Measurements from ENCODE around the gene NBAS. TPM values are rescaled to one million over a fixed set of nuclear protein-coding genes. Genes with fewer than 3 reads are reported as not detected.

NBAS gene
- total RNA-seq, 1 experiment from 2014 or later, result 32.5 TPM

DNA sequence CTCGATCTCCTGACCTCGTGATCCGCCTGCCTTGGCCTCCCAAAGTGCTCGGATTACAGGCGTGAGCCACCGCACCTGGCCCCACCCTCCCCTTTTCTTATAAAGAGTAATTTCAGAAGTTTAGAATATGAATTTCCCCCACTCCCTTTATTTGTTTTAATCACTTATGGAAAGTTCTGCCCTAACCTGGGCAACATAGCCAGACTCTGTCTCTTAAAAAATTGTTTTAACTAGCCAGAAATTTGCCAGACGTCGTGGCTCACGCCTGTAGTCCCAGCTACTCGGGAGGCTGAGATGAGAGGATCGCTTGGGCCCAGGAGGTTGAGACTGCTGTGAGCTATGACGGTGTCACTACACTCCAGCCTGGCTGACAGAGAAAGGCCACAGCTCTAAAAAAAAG is 7.7 kb upstream of the NBAS start:
- Histone ChIP-seq H3K9ac (ENCODE audit: extremely low read depth, insufficient read length, low read length) (no peak overlapping the region), H4K91ac (ENCODE audit: insufficient read length, low read depth, low read length) (no peak overlapping the region), H2AK5ac (ENCODE audit: insufficient read length, low read length) (no peak overlapping the region), H2BK20ac (ENCODE audit: low read depth, low read length, poor library complexity, severe bottlenecking) (no peak overlapping the region), H4K8ac (replicated peaks; ENCODE audit: insufficient read length, low read depth, low read length) (no peak overlapping the region), H4K20me1 (ENCODE audit: control insufficient read depth, insufficient read depth, insufficient read length) (no peaks in the 10 kb centered on the region), H3K4me1 (ENCODE audit: insufficient read depth, low read length) (no peaks in the 10 kb centered on the region), H3K4me2 (ENCODE audit: insufficient read depth, insufficient read length, low read length) (no peak overlapping the region), H3K27me3 (ENCODE audit: insufficient read depth, low read length) (no peaks in the 10 kb centered on the region), H2BK120ac (ENCODE audit: low read depth, low read length, poor library complexity, severe bottlenecking) (no peak overlapping the region), H3K23me2 (ENCODE audit: insufficient read length, low read depth, low read length, poor library complexity, severe bottlenecking) (no peaks in the 10 kb centered on the region), H4K5ac (ENCODE audit: insufficient read length, low read depth, low read length) (no peak overlapping the region), H3K4ac (ENCODE audit: low read depth, low read length) (no peak overlapping the region), H3K27ac (ENCODE audit: insufficient read length, low read depth, low read length) (no peak overlapping the region), H3K56ac (ENCODE audit: insufficient read length, low read depth, low read length) (no peak overlapping the region), H3K18ac (ENCODE audit: insufficient read length, low read depth, low read length) (no peak overlapping the region), H3K9me3 (ENCODE audit: control insufficient read depth, low read depth, low read length) (no peaks in the 10 kb centered on the region), H3K23ac (ENCODE audit: insufficient read length, low read depth, low read length) (no peak overlapping the region), H3T11ph (ENCODE audit: low read length) (no peak overlapping the region), H2BK12ac (ENCODE audit: insufficient read length, low read depth, low read length) (no peak overlapping the region), H3K79me2 (ENCODE audit: insufficient read depth, low read length) (no peaks in the 10 kb centered on the region), H3K79me1 (ENCODE audit: insufficient read depth, low read depth, low read length, poor library complexity, severe bottlenecking) (no peaks in the 10 kb centered on the region), H2BK5ac (ENCODE audit: insufficient read length, low read length) (no peak overlapping the region), H3K14ac (ENCODE audit: insufficient read depth, low read length) (no peak overlapping the region), H2BK15ac (ENCODE audit: low read depth, low read length) (no peak overlapping the region), H2AFZ (ENCODE audit: low read length) (no peak overlapping the region)
- Mint-ChIP-seq H3K4me3 (no peak overlapping the region), H3K9me3 (no peaks in the 10 kb centered on the region), H3K27ac (no peak overlapping the region), H3K36me3 (ENCODE audit: insufficient read depth in 1 of 3, low read depth in 3 of 3) (no peaks in the 10 kb centered on the region), H3K27me3 (ENCODE audit: low read depth) (peaks cover 3% of the 10 kb centered on the region; the same call in 1 of the 2 replicates), H3K4me1 (no peaks in the 10 kb centered on the region)
- TF ChIP-seq, protein P1, sequence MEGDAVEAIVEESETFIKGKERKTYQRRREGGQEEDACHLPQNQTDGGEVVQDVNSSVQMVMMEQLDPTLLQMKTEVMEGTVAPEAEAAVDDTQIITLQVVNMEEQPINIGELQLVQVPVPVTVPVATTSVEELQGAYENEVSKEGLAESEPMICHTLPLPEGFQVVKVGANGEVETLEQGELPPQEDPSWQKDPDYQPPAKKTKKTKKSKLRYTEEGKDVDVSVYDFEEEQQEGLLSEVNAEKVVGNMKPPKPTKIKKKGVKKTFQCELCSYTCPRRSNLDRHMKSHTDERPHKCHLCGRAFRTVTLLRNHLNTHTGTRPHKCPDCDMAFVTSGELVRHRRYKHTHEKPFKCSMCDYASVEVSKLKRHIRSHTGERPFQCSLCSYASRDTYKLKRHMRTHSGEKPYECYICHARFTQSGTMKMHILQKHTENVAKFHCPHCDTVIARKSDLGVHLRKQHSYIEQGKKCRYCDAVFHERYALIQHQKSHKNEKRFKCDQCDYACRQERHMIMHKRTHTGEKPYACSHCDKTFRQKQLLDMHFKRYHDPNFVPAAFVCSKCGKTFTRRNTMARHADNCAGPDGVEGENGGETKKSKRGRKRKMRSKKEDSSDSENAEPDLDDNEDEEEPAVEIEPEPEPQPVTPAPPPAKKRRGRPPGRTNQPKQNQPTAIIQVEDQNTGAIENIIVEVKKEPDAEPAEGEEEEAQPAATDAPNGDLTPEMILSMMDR (conservative IDR thresholded peaks at IDR 0.05), result no peak
- WGBS (ENCODE audit: extremely low coverage, insufficient read length, low lambda C conversion rate), result no CpG with 5 or more reads among the region's 12 CpGs
- DNase-seq, result no peak
